GM18867 (cell line): ENCODE results near the gene C14orf119.

Source experiments
- ATAC-seq: cut with Tn5 transposase; IDR thresholded peaks from one replicate; pipeline ENCODE4 v1.9.1; 2021; ENCODE audit warnings: mild to moderate bottlenecking, moderate library complexity; ENCODE audit not compliant: unreplicated experiment

C14orf119 gene

GRCh38 chr14:23124337-23124954 is 29.1 kb downstream of the C14orf119 start:
- no peak for ATAC-seq

DNA sequence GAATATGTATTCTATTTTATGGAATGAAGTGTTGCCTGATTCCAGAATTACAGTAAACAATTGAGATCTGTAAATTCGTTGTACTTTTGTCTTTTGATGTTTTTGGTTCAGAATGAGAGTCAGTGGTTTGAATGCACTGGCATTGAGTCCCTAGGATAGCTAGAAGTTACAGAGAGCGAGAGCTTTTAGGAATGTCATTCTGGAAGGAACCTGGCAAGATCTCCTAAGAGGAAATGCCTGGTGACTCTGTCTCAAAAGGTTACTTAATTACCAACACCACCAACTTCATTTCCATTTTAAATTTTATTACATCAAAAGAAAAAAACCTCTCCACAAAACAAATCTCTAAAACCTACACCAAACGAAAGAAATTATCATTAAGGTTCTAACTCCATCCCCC is 29.7 kb downstream of the C14orf119 start:
- no peak for ATAC-seq

DNA sequence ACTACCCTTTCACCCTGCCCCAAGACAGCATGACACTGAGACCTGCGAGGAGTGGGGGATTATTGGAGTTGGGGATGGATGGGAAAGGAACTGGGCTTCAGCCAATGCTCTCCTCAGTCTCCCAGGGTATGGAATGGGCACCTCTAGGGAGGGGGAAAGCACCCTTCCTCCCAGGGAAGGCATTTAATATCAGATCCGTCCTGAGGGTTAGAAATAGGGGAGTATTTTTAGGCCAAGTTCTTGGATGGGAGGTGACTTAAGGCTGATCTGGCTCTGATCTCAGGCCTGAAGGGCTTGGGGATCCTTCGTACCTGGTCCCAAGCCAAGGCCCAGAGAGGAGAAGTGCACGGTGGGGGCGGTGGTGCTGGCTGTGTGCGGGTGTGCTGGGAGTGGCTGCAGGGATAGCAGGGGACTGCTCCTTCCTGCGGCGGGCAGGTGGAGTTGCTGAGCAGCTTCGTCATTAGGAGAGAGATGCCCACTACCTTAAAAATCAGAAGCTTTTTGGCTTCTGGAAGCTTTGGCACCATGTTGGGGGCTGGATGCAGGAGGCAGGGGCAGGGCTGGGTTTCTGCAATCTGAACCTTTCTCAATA is 30.7 kb downstream of the C14orf119 start:
- ATAC-seq: no peak

DNA sequence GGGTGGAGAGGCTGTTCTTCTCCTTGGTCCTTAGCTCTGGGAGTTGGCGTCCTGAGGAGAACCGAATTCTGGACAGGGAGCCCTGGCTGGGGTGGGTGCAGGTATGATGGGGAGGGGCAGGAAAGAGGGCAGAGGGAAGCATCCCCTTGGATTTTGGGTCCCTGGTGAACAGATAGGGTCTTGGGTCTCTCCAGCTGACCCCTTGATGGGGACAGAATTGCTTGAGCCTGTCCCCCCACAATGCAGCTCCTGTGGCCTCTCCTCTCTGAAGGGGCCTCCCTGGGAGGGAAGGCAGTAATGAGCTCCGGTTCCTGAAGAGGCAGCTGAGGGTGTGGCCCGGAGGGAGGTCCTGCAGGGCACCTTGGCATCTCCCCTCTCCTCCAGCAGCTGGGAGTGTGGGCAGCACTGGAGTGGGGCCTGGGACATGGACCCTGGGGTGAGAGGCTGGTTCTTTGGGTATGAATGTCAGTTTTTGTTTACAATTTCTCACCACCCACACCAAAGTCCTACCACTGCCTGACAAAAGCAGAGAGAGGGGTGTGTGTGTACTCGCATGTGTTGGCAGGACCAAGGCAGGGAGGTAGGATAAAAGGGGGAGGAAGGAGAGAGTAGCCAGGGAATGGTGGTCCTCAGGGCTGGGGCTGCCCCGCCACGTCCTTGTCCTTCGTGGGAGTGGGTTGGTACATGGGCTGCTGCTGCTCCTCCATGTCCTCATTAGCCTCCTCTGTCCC is 31.4 kb downstream of the C14orf119 start:
- no peak for ATAC-seq

DNA sequence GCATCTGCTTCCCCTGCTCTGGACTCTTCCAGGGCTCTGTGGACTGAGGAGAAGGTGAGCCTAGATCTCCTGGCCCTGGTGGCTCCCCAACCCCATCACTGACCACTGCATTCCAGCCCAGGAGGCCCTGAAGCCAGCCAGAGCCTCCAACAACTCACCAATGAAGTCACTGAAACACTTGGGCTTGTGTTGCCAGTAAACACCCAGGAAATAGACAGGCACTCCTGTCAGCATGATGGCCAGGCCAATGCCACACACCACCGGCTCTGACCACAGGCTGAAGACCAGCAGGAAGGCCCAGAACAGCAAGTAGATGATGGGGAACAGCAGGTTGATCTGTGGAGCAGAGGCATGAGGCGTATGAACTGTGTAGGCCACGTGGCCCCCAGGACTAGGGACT is 32.6 kb downstream of the C14orf119 start:
- ATAC-seq: no peak

DNA sequence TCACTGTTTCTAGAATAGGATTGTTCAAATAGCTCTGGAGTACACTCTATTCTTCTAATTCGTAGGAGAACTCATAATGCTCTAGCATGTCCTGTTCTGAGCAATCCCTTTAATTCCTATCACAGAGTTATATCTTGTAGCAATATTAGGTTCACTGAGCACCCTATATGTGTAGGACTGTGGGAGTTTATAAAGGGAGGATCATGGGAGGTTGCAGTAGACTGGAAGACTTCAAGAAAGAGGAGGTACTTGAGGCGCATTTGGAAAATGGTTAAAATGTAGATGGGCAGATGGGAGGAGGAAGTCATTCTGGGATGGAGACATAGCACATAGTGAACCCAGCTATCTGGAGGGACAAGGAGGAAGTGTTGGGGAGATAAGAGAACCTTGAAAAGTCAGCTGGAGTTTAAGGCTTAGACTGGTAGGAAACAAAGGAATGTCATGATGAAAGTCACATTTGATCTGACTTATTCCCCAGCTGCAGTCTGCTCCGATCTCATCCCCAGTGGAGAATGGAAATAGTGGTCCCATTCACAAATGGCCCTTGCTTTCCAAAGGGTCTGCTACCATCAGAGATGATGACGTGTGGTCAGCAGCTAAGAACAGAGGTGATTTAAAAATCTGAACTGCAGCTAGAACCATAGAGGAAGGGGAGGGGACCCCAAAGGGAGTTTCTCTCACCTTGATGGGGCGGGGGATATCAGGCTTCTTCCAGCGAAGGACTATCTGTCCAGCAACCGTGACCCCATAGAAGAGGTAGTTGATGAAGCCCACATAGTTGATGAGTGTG is 33.9 kb downstream of the C14orf119 start:
- no peak for ATAC-seq

DNA sequence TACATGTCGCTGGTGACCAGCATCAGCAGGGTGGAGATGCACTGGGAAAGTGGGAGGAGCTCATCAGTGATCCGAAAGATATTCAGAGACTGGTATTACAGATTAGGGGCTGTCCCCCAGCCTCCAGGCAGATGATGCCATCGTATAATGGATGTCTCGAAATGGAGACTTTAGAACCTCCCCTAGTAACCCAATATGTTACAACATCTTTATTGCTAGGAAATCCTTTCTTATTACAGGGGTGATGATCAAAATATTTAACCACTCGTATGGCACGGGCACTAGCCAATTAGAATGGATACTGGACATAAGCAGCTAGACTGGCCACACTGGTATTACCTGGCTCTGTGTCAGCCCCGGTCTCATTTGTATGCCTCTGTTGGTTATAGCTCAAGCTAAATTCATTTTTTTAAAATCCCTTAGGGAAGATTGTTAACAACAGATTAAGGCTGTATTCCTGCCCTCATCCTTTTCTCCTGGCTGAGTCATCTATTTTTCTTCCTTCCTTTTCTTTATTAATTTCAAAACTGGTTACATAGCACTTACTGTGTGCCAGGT is 34.5 kb downstream of the C14orf119 start:
- ATAC-seq: no peak

- no peak for ATAC-seq
These were observed 35.6 kb downstream of the C14orf119 start for GRCh38 chr14:23130871-23131270.

DNA sequence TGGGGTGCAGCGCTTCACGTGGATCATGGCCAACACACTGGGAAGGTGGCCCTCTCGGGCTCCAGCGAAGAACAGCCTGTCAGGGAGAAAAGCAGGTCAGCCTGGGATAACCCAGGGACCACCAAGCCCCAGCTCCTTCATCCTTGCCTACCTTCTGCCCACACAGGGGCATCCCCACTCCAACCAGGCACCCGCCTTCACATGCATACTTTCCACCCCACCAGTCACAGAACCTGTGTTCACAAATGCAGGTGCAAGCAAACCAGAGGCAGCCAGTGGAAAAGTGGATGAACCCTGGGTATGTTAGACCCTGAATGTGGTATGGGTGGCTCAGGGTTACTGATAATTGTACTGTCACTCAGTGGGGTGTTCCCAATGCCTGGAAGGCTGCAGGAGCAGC is 36.2 kb downstream of the C14orf119 start:
- ATAC-seq: no peak

DNA sequence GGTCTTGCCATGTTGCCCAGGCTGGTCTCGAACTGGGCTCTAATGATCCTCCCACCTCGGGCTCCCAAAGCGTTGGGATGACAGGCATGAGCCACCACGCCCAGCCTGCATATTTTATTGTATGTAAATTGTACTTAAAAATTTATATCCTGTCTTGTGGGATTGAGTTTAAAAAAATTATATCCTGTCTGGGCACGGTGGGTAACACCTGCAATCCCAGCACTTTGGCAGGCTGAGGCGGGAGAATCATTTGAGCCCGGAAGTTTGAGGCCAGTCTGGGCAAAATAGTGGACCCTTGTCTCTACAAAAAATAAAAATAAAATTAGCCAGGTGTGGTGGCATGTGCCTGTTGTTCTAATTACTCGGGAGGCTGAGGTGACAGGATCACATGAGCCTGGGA is 37.7 kb downstream of the C14orf119 start:
- no peak for ATAC-seq

DNA sequence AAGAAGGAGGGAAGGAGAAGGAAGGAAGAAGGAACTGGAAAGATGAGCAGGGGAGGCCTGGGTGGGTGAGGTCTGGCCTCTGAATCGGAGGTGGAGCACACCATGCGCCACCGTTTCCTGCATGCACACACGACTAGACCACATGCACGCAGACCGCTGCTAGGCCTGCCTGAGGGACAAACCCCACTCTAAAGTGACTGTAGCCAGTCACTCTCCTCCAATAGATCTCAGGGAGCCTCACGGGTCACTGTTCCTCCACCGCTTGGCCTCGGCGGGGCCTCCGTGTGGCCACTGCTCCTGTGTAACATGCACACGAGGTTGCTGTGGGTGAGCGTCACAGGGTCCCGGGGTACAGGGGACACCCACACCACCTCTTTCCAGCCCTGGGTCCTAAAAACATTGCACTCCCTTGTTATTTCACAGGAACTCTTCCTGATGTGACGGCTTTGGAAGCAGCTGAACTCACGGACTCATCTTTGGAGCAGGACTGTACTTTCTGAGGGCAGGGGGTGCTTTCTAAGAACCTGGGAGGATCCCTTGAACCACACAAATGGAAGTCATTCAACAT is 41.3 kb downstream of the C14orf119 start:
- ATAC-seq: no peak

DNA sequence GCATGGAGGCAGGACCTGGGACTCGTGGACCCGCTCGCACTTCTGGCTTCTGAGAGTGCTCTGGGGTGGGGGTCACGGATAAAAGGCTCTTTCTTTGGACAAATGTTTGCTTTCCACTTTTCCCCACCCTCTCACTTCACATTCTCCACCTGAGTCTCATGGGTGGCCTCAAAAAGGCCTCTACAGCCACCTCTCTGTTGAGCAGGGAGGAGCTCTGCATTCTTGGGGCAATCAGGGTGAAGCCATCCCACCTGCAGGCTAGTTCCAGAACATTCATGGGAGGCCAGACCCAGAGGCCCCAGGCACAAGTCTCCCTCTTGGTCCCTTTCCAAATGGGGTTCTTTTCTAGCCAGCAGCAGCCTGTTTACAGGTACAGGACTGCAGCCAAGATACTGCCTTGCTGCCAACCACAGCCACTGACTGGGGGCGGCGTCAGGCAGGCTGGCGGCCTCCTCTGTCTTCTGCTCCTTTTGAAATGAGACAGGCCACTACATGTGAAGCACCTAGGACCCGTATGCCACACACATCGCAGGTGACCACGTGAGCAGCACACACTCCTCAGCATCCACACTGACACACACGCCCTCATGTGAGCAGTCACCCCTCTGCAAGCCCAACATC is 42.0 kb downstream of the C14orf119 start:
- ATAC-seq: no peak

- ATAC-seq: no peak
These were observed 42.7 kb downstream of the C14orf119 start for GRCh38 chr14:23137813-23138535.

DNA sequence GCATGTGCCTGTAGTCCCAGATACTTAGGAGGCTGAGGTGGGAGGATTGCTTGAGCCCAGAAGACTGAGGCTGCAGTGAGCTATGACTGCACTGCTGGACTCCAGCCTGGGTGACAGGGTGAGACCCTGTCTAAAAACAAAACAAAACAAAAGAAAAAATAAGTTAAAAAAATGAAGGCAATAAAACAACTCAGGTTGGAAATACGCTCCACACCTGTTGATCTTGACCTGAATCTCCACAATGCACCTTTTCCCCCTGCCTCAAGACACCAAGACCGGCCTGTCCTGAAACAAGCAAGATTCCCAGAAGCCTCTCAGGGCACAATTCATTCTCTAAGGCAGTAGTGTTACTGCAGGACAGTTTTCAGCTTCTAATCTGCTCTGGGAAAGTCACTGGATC is 44.6 kb downstream of the C14orf119 start:
- no peak for ATAC-seq

GRCh38 chr14:23140371-23140770 is 45.1 kb downstream of the C14orf119 start:
- no peak for ATAC-seq

DNA sequence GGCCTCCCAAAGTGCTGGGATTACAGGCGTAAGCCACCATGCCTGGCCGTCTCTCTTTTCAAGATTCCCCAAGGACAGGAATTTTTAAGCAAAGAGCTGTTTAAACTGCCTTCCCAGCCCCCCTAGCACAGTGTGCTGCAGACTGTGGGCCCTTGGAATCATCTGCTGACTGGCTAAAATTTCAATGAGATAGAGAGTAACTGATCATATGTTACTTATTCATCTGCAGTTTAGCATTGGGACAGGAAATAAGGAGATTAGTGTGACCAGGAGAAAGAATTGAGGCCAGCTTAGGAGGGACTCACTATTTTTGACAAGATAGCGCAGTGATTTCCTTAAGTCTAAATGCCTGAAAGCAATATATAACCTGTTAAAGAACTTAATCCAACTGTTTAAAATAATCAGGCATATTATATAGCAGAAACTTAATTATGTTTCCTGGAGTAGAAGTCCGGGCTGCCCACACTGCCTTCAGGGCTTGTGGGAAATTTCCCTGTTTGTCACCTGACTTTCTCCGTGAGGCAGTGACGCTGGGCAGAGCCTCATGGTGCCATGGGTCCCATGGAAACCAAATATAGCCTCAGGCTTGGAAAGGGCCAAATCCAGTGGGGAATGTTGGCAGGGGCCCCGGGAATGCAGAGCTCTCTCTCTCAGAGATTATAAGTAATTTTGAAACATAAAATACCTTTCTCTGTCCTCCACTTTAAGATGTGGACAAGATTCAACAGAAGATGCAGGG is 46.6 kb downstream of the C14orf119 start:
- ATAC-seq: no peak

- ATAC-seq: no peak
These were observed 47.5 kb downstream of the C14orf119 start for GRCh38 chr14:23142826-23143225.

- no peak for ATAC-seq
These were observed 48.6 kb downstream of the C14orf119 start for GRCh38 chr14:23143911-23144310.

- ATAC-seq: no peak
These were observed 50.6 kb downstream of the C14orf119 start for GRCh38 chr14:23145794-23146350.
